Measurements from ENCODE around the gene LY6G5C. TPM values are rescaled to one million over a fixed set of nuclear protein-coding genes. Genes with fewer than 3 reads are reported as not detected.
A peak's percentile ranks its signal among the peaks of the same experiment; 100 is the strongest.

The LY6G5C gene
- total and polyA plus RNA-seq, 4 donors, result 0.59 to 2.5 (median 1.1) TPM

DNA sequence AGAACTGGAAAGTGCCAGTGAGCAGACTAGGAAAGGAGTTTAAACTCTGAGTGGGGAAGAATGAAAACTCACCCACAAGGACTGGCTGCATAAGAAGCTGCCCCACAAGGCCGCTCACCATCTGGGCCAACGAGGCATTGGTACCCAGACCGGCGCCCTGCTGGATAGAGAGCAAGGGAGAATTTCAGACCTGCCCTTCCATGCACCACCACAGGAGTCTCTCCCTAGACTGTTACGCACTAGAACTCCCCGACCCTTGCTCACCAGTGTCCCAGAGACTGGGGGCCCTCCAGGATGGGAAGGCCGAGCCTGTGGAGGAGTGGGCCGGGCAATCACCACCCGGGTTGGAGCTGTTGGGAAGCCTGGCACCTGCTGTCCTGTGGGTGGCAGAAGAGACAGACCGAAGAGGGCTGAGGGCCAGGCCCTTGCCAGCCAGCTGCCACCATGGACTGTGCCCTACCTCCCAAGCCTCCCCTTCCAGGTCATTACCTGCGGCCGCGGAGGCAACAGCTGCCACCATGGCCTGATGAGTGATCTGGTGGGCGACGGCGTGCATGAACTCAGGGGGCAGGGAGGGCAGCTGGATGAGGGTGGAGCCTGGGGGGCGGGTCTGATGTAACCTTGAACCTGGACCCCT, 36.9 kb downstream of the LY6G5C start:
- TF ChIP-seq GABPA (IDR thresholded peaks at IDR 0.05 in 1 of 2, conservative IDR thresholded peaks at IDR 0.05 in 1 of 2) (no peak), HNF4A (conservative IDR thresholded peaks at IDR 0.05) (peak; percentile 45 to 57), SP1 (IDR thresholded peaks at IDR 0.05) (no peak), JUND (IDR thresholded peaks at IDR 0.05) (no peak), RAD21 (IDR thresholded peaks at IDR 0.05) (peak; percentile 51 to 69)
- TF ChIP-seq, protein P1, sequence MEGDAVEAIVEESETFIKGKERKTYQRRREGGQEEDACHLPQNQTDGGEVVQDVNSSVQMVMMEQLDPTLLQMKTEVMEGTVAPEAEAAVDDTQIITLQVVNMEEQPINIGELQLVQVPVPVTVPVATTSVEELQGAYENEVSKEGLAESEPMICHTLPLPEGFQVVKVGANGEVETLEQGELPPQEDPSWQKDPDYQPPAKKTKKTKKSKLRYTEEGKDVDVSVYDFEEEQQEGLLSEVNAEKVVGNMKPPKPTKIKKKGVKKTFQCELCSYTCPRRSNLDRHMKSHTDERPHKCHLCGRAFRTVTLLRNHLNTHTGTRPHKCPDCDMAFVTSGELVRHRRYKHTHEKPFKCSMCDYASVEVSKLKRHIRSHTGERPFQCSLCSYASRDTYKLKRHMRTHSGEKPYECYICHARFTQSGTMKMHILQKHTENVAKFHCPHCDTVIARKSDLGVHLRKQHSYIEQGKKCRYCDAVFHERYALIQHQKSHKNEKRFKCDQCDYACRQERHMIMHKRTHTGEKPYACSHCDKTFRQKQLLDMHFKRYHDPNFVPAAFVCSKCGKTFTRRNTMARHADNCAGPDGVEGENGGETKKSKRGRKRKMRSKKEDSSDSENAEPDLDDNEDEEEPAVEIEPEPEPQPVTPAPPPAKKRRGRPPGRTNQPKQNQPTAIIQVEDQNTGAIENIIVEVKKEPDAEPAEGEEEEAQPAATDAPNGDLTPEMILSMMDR (IDR thresholded peaks at IDR 0.05; ENCODE audit: low read depth, low read length, missing input control), result peak; percentile 11
- Histone ChIP-seq H3K27ac (ENCODE audit: low read depth in 1 of 2, low read length in 2 of 2) (no peak overlapping the region), H3K27me3 (ENCODE audit: control insufficient read depth in 4 of 4, insufficient read depth in 4 of 4, low read length in 3 of 4) (no peaks in the 10 kb centered on the region), H3K4me1 (ENCODE audit: control insufficient read depth in 4 of 4, insufficient read depth in 4 of 4, low read length in 3 of 4) (peaks cover 0 to 25% (median 19%) of the 10 kb centered on the region in 4 donors), H3K9me3 (ENCODE audit: control insufficient read depth in 4 of 4, low read length in 3 of 4) (no peaks in the 10 kb centered on the region), H3K4me3 (ENCODE audit: low read depth in 1 of 3, low read length in 3 of 3) (no peak overlapping the region), H3K9ac (ENCODE audit: low read depth in 1 of 2, low read length in 2 of 2) (no peak overlapping the region), H3K36me3 (ENCODE audit: control insufficient read depth in 4 of 4, insufficient read depth in 3 of 4, low read depth in 1 of 4, low read length in 3 of 4) (peaks cover 36 to 90% (median 72%) of the 10 kb centered on the region in 4 donors)
- DNase-seq (ENCODE audit: low spot score), result no peak
- WGBS, result 62% methylated on average over 17 of the region's 17 CpGs

DNA sequence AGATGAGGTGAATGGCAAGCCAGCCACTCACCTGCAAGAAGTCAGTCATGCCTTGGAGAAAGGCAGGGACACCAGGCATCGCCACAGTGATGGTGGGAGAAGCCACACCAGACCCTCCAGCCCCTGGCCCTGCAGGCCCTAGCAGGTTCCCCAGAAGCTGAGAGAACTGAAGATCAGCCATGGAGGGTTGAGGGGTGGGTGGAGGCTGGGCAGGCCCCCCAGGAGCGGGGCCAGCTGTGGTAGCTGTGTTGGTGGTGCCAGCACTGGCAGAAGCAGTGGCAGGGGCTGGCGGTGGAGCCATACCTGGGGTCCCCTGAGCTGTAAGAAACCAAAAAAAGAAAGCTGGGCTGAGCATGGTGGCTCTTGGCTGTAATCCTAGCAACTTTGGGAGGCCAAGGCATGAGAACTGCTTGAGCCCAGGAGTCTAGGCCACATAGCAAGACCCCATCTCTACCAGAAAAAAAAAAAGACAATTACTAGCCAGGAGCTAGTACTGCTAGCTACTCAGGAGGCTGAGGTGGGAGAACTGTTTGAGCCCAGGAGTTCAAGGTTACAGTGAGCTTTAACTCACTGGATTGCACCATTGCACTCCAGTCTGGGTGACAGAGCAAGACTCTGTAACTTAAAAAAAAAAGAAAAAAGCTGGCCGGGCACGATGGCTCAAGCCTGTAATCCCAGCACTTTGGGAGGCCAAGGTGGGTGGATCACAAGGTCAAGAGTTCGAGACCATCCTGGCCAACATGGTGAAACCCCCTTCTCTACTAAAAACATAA, 37.9 kb downstream of the LY6G5C start:
- no peak overlapping the region for H3K27ac ChIP-seq (ENCODE audit: low read depth in 1 of 2, low read length in 2 of 2)
- H3K9ac ChIP-seq (ENCODE audit: low read depth in 1 of 2, low read length in 2 of 2), result no peak overlapping the region
- H3K4me3 ChIP-seq (ENCODE audit: low read depth in 1 of 3, low read length in 3 of 3), result no peak overlapping the region
- TF ChIP-seq TAF1 (conservative IDR thresholded peaks at IDR 0.05), result no peak
- no peak for TF ChIP-seq RAD21 (IDR thresholded peaks at IDR 0.05)
- peak; percentile 10 for TF ChIP-seq SP1 (IDR thresholded peaks at IDR 0.05)
- TF ChIP-seq HNF4A (conservative IDR thresholded peaks at IDR 0.05), result peak; percentile 25
- peaks cover 0 to 25% (median 19%) of the 10 kb centered on the region in 4 donors for H3K4me1 ChIP-seq (ENCODE audit: control insufficient read depth in 4 of 4, insufficient read depth in 4 of 4, low read length in 3 of 4)
- WGBS, result 74% methylated on average over 6 of the region's 6 CpGs
- DNase-seq (ENCODE audit: low spot score), result no peak
- H3K27me3 ChIP-seq (ENCODE audit: control insufficient read depth in 4 of 4, insufficient read depth in 4 of 4, low read length in 3 of 4), result no peaks in the 10 kb centered on the region
- peaks cover 31 to 87% (median 66%) of the 10 kb centered on the region in 4 donors for H3K36me3 ChIP-seq (ENCODE audit: control insufficient read depth in 4 of 4, insufficient read depth in 3 of 4, low read depth in 1 of 4, low read length in 3 of 4)
- no peaks in the 10 kb centered on the region for H3K9me3 ChIP-seq (ENCODE audit: control insufficient read depth in 4 of 4, low read length in 3 of 4)

DNA sequence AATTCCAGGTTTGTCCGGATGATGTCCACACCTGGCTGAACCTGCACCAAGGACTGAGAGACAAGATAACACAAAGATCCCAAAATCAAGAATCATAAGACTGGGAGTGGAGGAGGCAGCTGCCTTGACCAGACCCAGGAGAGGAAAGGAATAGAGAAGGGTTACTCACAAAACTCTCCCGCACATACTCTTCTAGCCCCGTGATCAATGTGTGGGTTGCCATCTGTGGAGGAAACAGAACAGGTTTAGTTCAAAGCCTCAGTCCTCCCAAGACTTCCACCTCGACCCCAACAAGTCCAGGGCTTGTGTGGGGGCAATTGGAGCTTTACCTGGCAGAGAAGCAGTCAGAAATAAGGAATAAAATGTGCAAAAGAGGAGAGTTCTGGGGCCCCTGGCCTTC, 39.5 kb downstream of the LY6G5C start:
- no peak overlapping the region for H3K9ac ChIP-seq (ENCODE audit: low read depth in 1 of 2, low read length in 2 of 2)
- H3K27ac ChIP-seq (ENCODE audit: low read depth in 1 of 2, low read length in 2 of 2), result no peak overlapping the region
- 88% methylated on average over 4 of the region's 4 CpGs for WGBS
- no peak for DNase-seq (ENCODE audit: low spot score)
- H3K9me3 ChIP-seq (ENCODE audit: control insufficient read depth in 4 of 4, low read length in 3 of 4), result no peaks in the 10 kb centered on the region
- H3K36me3 ChIP-seq (ENCODE audit: control insufficient read depth in 4 of 4, insufficient read depth in 3 of 4, low read depth in 1 of 4, low read length in 3 of 4), result peaks cover 31 to 89% (median 64%) of the 10 kb centered on the region in 4 donors
- H3K4me3 ChIP-seq (ENCODE audit: low read depth in 1 of 3, low read length in 3 of 3), result no peak overlapping the region
- H3K4me1 ChIP-seq (ENCODE audit: control insufficient read depth in 4 of 4, insufficient read depth in 4 of 4, low read length in 3 of 4), result peaks cover 0 to 25% (median 19%) of the 10 kb centered on the region in 4 donors
- no peaks in the 10 kb centered on the region for H3K27me3 ChIP-seq (ENCODE audit: control insufficient read depth in 4 of 4, insufficient read depth in 4 of 4, low read length in 3 of 4)
- TF ChIP-seq NR2F2 (IDR thresholded peaks at IDR 0.05) (no peak), GABPA (IDR thresholded peaks at IDR 0.05 in 1 of 2, conservative IDR thresholded peaks at IDR 0.05 in 1 of 2) (no peak), YY1 (IDR thresholded peaks at IDR 0.05) (no peak), HNF4A (conservative IDR thresholded peaks at IDR 0.05) (no peak), RAD21 (IDR thresholded peaks at IDR 0.05) (no peak), JUND (IDR thresholded peaks at IDR 0.05) (no peak), FOXA2 (IDR thresholded peaks at IDR 0.05) (no peak), TAF1 (conservative IDR thresholded peaks at IDR 0.05) (no peak), RXRA (IDR thresholded peaks at IDR 0.05) (no peak), HNF4G (IDR thresholded peaks at IDR 0.05) (no peak)
- TF ChIP-seq, protein P2, sequence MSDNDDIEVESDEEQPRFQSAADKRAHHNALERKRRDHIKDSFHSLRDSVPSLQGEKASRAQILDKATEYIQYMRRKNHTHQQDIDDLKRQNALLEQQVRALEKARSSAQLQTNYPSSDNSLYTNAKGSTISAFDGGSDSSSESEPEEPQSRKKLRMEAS (IDR thresholded peaks at IDR 0.05), result no peak
- TF ChIP-seq, protein P3, sequence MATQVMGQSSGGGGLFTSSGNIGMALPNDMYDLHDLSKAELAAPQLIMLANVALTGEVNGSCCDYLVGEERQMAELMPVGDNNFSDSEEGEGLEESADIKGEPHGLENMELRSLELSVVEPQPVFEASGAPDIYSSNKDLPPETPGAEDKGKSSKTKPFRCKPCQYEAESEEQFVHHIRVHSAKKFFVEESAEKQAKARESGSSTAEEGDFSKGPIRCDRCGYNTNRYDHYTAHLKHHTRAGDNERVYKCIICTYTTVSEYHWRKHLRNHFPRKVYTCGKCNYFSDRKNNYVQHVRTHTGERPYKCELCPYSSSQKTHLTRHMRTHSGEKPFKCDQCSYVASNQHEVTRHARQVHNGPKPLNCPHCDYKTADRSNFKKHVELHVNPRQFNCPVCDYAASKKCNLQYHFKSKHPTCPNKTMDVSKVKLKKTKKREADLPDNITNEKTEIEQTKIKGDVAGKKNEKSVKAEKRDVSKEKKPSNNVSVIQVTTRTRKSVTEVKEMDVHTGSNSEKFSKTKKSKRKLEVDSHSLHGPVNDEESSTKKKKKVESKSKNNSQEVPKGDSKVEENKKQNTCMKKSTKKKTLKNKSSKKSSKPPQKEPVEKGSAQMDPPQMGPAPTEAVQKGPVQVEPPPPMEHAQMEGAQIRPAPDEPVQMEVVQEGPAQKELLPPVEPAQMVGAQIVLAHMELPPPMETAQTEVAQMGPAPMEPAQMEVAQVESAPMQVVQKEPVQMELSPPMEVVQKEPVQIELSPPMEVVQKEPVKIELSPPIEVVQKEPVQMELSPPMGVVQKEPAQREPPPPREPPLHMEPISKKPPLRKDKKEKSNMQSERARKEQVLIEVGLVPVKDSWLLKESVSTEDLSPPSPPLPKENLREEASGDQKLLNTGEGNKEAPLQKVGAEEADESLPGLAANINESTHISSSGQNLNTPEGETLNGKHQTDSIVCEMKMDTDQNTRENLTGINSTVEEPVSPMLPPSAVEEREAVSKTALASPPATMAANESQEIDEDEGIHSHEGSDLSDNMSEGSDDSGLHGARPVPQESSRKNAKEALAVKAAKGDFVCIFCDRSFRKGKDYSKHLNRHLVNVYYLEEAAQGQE (IDR thresholded peaks at IDR 0.05), result no peak
- TF ChIP-seq, protein P1 (IDR thresholded peaks at IDR 0.05; ENCODE audit: low read depth, low read length, missing input control), result no peak
- TF ChIP-seq, protein P4, sequence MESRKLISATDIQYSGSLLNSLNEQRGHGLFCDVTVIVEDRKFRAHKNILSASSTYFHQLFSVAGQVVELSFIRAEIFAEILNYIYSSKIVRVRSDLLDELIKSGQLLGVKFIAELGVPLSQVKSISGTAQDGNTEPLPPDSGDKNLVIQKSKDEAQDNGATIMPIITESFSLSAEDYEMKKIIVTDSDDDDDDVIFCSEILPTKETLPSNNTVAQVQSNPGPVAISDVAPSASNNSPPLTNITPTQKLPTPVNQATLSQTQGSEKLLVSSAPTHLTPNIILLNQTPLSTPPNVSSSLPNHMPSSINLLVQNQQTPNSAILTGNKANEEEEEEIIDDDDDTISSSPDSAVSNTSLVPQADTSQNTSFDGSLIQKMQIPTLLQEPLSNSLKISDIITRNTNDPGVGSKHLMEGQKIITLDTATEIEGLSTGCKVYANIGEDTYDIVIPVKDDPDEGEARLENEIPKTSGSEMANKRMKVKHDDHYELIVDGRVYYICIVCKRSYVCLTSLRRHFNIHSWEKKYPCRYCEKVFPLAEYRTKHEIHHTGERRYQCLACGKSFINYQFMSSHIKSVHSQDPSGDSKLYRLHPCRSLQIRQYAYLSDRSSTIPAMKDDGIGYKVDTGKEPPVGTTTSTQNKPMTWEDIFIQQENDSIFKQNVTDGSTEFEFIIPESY (IDR thresholded peaks at IDR 0.05), result no peak

Data from liver (tissue), 9 donors.